ENCODE results near the gene SUV39H1. TPM values are rescaled to one million over a fixed set of nuclear protein-coding genes. Genes with fewer than 3 reads are reported as not detected.
A peak's percentile ranks its signal among the peaks of the same experiment; 100 is the strongest.
"Not testable (repeated sequence)": the region's sequence is repeated elsewhere in the genome, so short reads cannot be mapped to it uniquely, and the experiment has no call there.

SUV39H1 gene
- total RNA-seq, 4 donors from 2014 or later, result 5.9 to 15.1 (median 8.7) TPM

- TF ChIP-seq POLR2A (IDR thresholded peaks at IDR 0.05) (no peak), POLR2AphosphoS5 (IDR thresholded peaks at IDR 0.05) (no peak), EP300 (IDR thresholded peaks at IDR 0.05) (no peak)
- DNase-seq (ENCODE audit: low spot score in 2 of 2), result no peak
- no peak overlapping the region for H3K27ac ChIP-seq
- 68% methylated on average over 1 of the region's 1 CpG for WGBS
- H3K9me3 ChIP-seq, result no peaks in the 10 kb centered on the region
- no peak overlapping the region for H3K4me3 ChIP-seq
- no peaks in the 10 kb centered on the region for H3K36me3 ChIP-seq
- no peaks in the 10 kb centered on the region for H3K4me1 ChIP-seq
- H3K27me3 ChIP-seq, result no peaks in the 10 kb centered on the region
Observed at GRCh38 chrX:48664156-48664555, 32.4 kb upstream of the SUV39H1 start.

- no peak overlapping the region for H3K4me3 ChIP-seq
- TF ChIP-seq POLR2A (IDR thresholded peaks at IDR 0.05), result no peak
- no peak overlapping the region for H3K27ac ChIP-seq
- WGBS, result 82% methylated on average over 2 of the region's 2 CpGs
- no peaks in the 10 kb centered on the region for H3K9me3 ChIP-seq
- H3K4me1 ChIP-seq, result no peaks in the 10 kb centered on the region
- H3K27me3 ChIP-seq, result no peaks in the 10 kb centered on the region
- no peaks in the 10 kb centered on the region for H3K36me3 ChIP-seq
- DNase-seq (ENCODE audit: low spot score in 2 of 2), result no peak
Observed at GRCh38 chrX:48665991-48666390, 30.5 kb upstream of the SUV39H1 start.

- H3K4me1 ChIP-seq, result no peaks in the 10 kb centered on the region
- no peaks in the 10 kb centered on the region for H3K36me3 ChIP-seq
- TF ChIP-seq POLR2A (IDR thresholded peaks at IDR 0.05) (no peak), EP300 (IDR thresholded peaks at IDR 0.05) (no peak), POLR2AphosphoS5 (IDR thresholded peaks at IDR 0.05) (no peak), CTCF (IDR thresholded peaks at IDR 0.05) (no peak)
- H3K9me3 ChIP-seq, result no peaks in the 10 kb centered on the region
- WGBS, result 83% methylated on average over 4 of the region's 4 CpGs
- DNase-seq (ENCODE audit: low spot score in 2 of 2), result no peak
- no peak overlapping the region for H3K4me3 ChIP-seq
- H3K27me3 ChIP-seq, result no peaks in the 10 kb centered on the region
- H3K27ac ChIP-seq, result no peak overlapping the region
Observed at GRCh38 chrX:48666649-48667048, 29.9 kb upstream of the SUV39H1 start.

GRCh38 chrX:48667509-48667908, 29.0 kb upstream of the SUV39H1 start:
- Histone ChIP-seq H3K4me3 (no peak overlapping the region), H3K27me3 (no peaks in the 10 kb centered on the region), H3K4me1 (no peaks in the 10 kb centered on the region), H3K27ac (no peak overlapping the region), H3K9me3 (no peaks in the 10 kb centered on the region), H3K36me3 (no peaks in the 10 kb centered on the region)
- 79% methylated on average over 4 of the region's 4 CpGs for WGBS
- TF ChIP-seq POLR2A (IDR thresholded peaks at IDR 0.05) (no peak), EP300 (IDR thresholded peaks at IDR 0.05) (no peak), CTCF (IDR thresholded peaks at IDR 0.05) (no peak), POLR2AphosphoS5 (IDR thresholded peaks at IDR 0.05) (no peak)
- DNase-seq (ENCODE audit: low spot score in 2 of 2), result no peak

- H3K27ac ChIP-seq; DNase-seq (ENCODE audit: low spot score in 2 of 2); H3K4me1 ChIP-seq; H3K27me3 ChIP-seq; H3K9me3 ChIP-seq; H3K36me3 ChIP-seq; H3K4me3 ChIP-seq: not testable (repeated sequence)
- 79% methylated on average over 10 of the region's 11 CpGs for WGBS
Observed at GRCh38 chrX:48668187-48668586, 28.3 kb upstream of the SUV39H1 start.

GRCh38 chrX:48676106-48676892, 20.2 kb upstream of the SUV39H1 start:
- Histone ChIP-seq H3K4me3 (peak overlapping the region; percentile 71), H3K27ac (peak overlapping the region; percentile 77), H3K4me1 (peaks cover 13% of the 10 kb centered on the region), H3K36me3 (no peaks in the 10 kb centered on the region), H3K9me3 (no peaks in the 10 kb centered on the region), H3K27me3 (no peaks in the 10 kb centered on the region)
- peak; percentile 89 to 94 for DNase-seq (ENCODE audit: low spot score in 2 of 2)
- 44% methylated on average over 25 of the region's 67 CpGs for WGBS
- TF ChIP-seq POLR2A (IDR thresholded peaks at IDR 0.05) (peak in 1 of 2 donors; percentile 20), POLR2AphosphoS5 (IDR thresholded peaks at IDR 0.05) (peak in 1 of 3 donors; percentile 25), EP300 (IDR thresholded peaks at IDR 0.05) (no peak), CTCF (IDR thresholded peaks at IDR 0.05) (no peak)

All from suprapubic skin (tissue), 4 donors.